Esophagus squamous epithelium (tissue), 5 donors: ENCODE measurements around the gene AASDHPPT. TPM values are rescaled to one million over a fixed set of nuclear protein-coding genes. Genes with fewer than 3 reads are reported as not detected.

Experiments used
- DNase-seq: peaks from one replicate; lab custom pipeline; 2025; lab: John Stamatoyannopoulos, UW
- H3K27ac ChIP-seq, 4 donors: fragments of 200-600 bp; sonication (generic); one replicate each; pipeline ENCODE4 v1.5.1; 2016 to 2019; ENCODE audit warnings: mild to moderate bottlenecking in 1 of 4
- H3K27me3 ChIP-seq, 4 donors: fragments of 200-600 bp; sonication (generic); 1 replicate in 3 of 4; 2 replicates in 1 of 4; pipeline versions ENCODE4 v1.5.1 to v1.6.0; 2017 to 2021; ENCODE audit warnings: antibody characterized with exemption in 1 of 4
- H3K36me3 ChIP-seq, 3 donors: fragments of 200-600 bp; sonication (generic); one replicate each; pipeline ENCODE4 v1.5.1; 2016 to 2019
- H3K4me1 ChIP-seq, 3 donors: fragments of 200-600 bp; sonication (generic); one replicate each; pipeline ENCODE4 v1.5.1; 2017 to 2019
- H3K4me3 ChIP-seq, 4 donors: fragments of 200-600 bp; sonication (generic); 1 replicate in 3 of 4; 2 replicates in 1 of 4; pipeline ENCODE4 v1.5.1; 2016 to 2019; ENCODE audit warnings: mild to moderate bottlenecking in 2 of 4, moderate library complexity in 1 of 4
- H3K9me3 ChIP-seq, 3 donors: fragments of 200-600 bp; sonication (generic); one replicate each; pipeline ENCODE4 v1.5.1; 2016 to 2019
- POLR2A ChIP-seq, 4 donors: fragments of 450-650 bp; IDR thresholded peaks; one replicate each; pipeline ENCODE4 v1.6.1; 2017; ENCODE audit warnings: antibody characterized with exemption in 4 of 4, mild to moderate bottlenecking in 4 of 4, moderate library complexity in 3 of 4
- WGBS, 2 donors: methylation state at CpG; one replicate each; pipeline ENCODE4 v1.1.5; 2018; 5-methylcytosine and 5-hydroxymethylcytosine counted together
- intact Hi-C: fragments of 100-400 bp; cut with DNase I; formaldehyde crosslinking; loops from one replicate; pipeline ENCODE4 v1.15.0; 2022
- total RNA-seq, 4 donors: library from RNA; depleted of rRNA; stranded (reverse); fragments of >200 nt; gene quantifications; one replicate each; pipeline ENCODE4 v1.1.0, GENCODE V29; 2016
- TF ChIP-seq, protein P1 (sequence below), 6 experiments: fragments of 450-650 bp in 4 of 6; fragments of 200-600 bp in 2 of 6; sonication (generic) in 2 of 6; IDR thresholded peaks; one replicate each; pipeline ENCODE4 v1.5.1; 2016 to 2019; ENCODE audit warnings: antibody characterized with exemption in 6 of 6, mild to moderate bottlenecking in 4 of 6, moderate library complexity in 4 of 6
- donor health status: DM: yes; HTN: yes; CAD: no.

The AASDHPPT gene
- total RNA-seq, 4 donors from 2014 or later, result 21.7 to 41.6 (median 33.1) TPM

DNA sequence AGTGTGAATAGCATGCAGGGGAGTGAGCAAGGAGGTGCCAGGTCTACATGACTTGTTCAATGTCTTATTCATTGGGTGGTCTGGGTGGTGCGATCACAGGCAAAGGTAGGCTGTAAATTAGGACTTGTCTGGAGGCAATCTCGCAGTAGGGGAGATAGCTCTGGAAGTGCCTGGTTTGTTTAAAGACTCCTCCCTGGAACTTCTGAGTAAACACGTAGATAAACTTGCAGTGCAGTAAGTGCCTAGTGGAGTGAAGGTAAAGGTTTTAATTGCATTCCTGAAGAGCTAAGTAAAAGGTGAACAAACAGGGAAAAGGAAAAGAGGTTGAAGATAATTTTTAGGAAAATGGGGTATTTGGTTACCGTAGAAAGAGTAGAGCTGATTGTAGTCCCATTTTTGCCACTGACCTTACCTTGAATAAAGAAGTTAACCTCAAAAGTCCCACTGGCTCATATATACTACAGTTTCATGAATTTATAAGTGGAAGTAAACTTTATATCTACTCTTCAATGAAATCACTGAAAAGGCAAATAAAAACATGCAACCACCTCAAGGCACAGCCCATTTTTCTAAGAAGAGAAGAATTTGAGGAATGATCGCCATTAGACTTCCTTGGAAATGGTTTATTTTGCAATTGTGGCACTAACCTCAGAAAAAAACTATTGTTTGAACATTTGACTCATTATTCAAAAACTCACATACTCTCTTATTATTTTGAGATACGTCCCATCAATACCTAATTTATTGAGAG lies 44.3 kb downstream of the AASDHPPT start:
- 60 to 63% methylated on average over 6 of the region's 6 CpGs for WGBS, 2 donors
- intact Hi-C loops, result no loop called here
- TF ChIP-seq, protein P1, sequence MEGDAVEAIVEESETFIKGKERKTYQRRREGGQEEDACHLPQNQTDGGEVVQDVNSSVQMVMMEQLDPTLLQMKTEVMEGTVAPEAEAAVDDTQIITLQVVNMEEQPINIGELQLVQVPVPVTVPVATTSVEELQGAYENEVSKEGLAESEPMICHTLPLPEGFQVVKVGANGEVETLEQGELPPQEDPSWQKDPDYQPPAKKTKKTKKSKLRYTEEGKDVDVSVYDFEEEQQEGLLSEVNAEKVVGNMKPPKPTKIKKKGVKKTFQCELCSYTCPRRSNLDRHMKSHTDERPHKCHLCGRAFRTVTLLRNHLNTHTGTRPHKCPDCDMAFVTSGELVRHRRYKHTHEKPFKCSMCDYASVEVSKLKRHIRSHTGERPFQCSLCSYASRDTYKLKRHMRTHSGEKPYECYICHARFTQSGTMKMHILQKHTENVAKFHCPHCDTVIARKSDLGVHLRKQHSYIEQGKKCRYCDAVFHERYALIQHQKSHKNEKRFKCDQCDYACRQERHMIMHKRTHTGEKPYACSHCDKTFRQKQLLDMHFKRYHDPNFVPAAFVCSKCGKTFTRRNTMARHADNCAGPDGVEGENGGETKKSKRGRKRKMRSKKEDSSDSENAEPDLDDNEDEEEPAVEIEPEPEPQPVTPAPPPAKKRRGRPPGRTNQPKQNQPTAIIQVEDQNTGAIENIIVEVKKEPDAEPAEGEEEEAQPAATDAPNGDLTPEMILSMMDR (IDR thresholded peaks at IDR 0.05), result no peak
- TF ChIP-seq POLR2A (IDR thresholded peaks at IDR 0.05), result no peak

DNA sequence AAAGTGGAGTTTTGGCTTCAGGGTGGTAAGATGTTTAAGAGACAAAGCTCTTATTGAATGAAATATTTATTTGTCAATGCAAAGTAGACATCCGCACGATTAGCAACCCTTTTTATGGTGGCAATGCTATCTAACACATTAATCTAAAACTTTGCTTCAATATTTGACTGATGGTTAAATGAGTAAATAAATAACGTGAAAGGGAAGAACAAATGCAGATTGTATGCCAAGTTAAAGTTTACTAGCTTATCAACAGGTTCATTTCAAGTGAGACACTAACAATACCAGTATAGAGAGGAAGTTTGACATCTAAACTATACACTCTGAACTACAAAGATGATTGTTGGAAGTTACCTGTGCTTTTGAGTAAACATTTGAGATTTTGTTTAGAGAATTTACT lies 50.1 kb downstream of the AASDHPPT start:
- H3K27me3 ChIP-seq, result peaks cover 0 to 4% (median 0%) of the 10 kb centered on the region in 4 donors
- H3K4me1 ChIP-seq, result no peaks in the 10 kb centered on the region
- DNase-seq, result no peak
- H3K27ac ChIP-seq, result no peak overlapping the region
- 49 to 51% methylated on average over 3 of the region's 3 CpGs for WGBS, 2 donors
- no peak overlapping the region for H3K4me3 ChIP-seq
- no peak for TF ChIP-seq POLR2A (IDR thresholded peaks at IDR 0.05)
- TF ChIP-seq, protein P1 (IDR thresholded peaks at IDR 0.05), result no peak
- H3K36me3 ChIP-seq, result no peaks in the 10 kb centered on the region
- intact Hi-C loops, result no loop called here
- no peaks in the 10 kb centered on the region for H3K9me3 ChIP-seq

More for the DNA sequence above, 44.3 kb downstream of the AASDHPPT start:
- DNase-seq, result no peak
- no peaks in the 10 kb centered on the region for H3K36me3 ChIP-seq
- no peak overlapping the region for H3K27ac ChIP-seq
- H3K27me3 ChIP-seq, result no peaks in the 10 kb centered on the region
- H3K9me3 ChIP-seq, result no peaks in the 10 kb centered on the region
- no peak overlapping the region for H3K4me3 ChIP-seq
- no peaks in the 10 kb centered on the region for H3K4me1 ChIP-seq

DNA sequence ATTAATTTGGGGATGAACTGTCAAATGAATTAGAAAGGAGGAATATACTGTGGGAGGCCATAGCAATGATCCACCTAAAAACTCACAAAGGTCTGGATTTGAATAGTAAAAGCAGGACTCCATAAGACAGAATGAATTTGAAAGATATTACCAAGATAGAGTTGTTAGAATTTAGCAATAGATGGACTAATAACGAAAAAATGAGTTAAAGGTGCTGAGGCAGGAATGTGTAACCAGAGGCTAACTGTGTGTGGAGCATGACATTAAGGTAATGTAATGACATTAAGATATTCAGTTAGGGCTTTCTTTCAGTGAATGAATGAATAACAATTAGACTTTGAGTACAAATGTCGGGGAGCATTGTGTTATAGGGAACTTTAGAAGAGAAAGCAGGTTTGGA lies 51.3 kb downstream of the AASDHPPT start:
- Histone ChIP-seq H3K4me1 (no peaks in the 10 kb centered on the region), H3K9me3 (no peaks in the 10 kb centered on the region), H3K4me3 (no peak overlapping the region), H3K36me3 (no peaks in the 10 kb centered on the region), H3K27ac (no peak overlapping the region), H3K27me3 (peaks cover 0 to 4% (median 0%) of the 10 kb centered on the region in 4 donors)
- no peak for DNase-seq
- intact Hi-C loops, result no loop called here
- TF ChIP-seq POLR2A (IDR thresholded peaks at IDR 0.05), result no peak
- TF ChIP-seq, protein P1 (IDR thresholded peaks at IDR 0.05), result no peak
- 70 to 79% methylated on average over 2 of the region's 2 CpGs for WGBS, 2 donors

DNA sequence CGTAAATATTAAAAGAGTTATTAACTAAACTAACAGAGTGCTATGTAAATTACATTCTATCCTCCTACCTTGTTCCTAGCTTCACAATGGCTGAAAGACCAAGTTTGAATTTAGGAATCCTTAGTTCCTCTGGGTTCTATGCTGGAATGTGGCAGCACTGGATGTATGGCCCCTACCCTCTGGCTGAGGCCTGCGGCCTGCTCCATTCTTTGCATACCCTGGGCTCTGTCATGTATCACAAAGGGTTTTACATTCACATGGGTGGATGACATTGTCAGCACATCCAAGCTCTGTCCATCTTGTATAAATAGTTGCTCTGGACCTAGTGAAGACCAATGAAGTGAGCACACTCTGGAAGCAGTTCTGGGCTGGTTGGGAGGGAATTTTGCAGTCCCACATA lies 54.5 kb downstream of the AASDHPPT start:
- no peak for DNase-seq
- WGBS, 2 donors, result 90 to 96% methylated on average over 2 of the region's 2 CpGs
- no peaks in the 10 kb centered on the region for H3K9me3 ChIP-seq
- no peaks in the 10 kb centered on the region for H3K4me1 ChIP-seq
- intact Hi-C loops, result no loop called here
- H3K27me3 ChIP-seq, result peaks cover 0 to 4% (median 0%) of the 10 kb centered on the region in 4 donors
- no peak overlapping the region for H3K4me3 ChIP-seq
- TF ChIP-seq POLR2A (IDR thresholded peaks at IDR 0.05), result no peak
- H3K36me3 ChIP-seq, result no peaks in the 10 kb centered on the region
- no peak overlapping the region for H3K27ac ChIP-seq

DNA sequence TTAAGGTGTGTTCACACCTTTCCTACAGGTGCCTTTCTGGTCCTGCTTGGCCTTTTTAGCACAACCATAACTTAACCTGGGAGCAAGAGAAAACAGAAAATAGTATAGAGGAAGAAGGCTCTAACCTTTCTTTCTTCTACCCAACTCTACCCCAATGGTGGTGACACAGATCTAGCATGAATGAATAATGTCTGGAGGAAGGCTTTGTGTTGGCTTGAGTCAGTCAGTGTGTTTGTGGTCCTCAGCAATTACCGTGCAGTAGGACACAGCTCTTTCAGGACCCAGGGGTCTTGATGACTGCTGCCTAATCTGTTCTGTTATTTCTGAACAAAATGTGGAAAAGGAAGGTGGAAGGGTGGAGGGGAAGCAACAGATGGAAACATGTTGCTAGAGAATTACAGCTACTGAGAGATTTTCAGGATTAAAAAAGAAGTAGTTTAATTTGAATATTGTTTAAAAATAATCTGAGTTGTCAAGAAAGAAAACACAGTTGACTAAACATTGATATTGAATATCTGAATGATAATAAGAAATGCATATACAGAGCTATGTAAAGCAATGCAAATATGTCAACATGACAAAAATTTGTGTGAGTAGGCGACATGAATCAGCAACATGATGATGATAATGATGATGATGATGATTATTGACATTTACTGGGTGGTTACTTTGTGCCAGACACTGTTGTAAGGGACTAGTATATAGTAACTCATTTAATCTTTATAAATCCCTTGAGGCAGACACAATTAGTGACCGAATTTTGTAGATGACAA lies 55.3 kb downstream of the AASDHPPT start:
- intact Hi-C loops, result no loop called here
- H3K27ac ChIP-seq, result no peak overlapping the region
- H3K27me3 ChIP-seq, result peaks cover 0 to 4% (median 0%) of the 10 kb centered on the region in 4 donors
- no peak for DNase-seq
- H3K36me3 ChIP-seq, result no peaks in the 10 kb centered on the region
- no peaks in the 10 kb centered on the region for H3K4me1 ChIP-seq
- no peak for TF ChIP-seq POLR2A (IDR thresholded peaks at IDR 0.05)
- H3K4me3 ChIP-seq, result no peak overlapping the region
- 64 to 76% methylated on average over 3 of the region's 3 CpGs for WGBS, 2 donors
- no peaks in the 10 kb centered on the region for H3K9me3 ChIP-seq

DNA sequence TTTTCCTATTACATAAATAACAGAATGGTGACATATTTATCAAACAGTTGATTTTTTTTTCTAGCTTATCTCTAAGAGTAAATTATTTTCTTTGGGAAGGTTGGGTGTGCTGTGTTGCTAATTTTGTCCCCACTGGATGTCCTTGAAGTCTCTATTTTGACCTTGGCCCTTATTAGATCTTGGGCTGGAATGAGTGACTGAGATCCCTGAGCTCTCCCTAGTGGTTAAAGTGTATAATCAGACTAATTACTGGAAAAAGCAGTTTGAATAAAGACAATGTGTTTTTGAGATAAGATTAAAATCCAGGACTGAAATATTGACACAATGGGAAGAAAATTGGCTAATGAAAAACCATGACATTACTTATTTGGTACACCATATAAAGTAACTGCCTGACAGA lies 56.1 kb downstream of the AASDHPPT start:
- intact Hi-C loops, result no loop called here
- Histone ChIP-seq H3K4me1 (no peaks in the 10 kb centered on the region), H3K9me3 (no peaks in the 10 kb centered on the region), H3K27me3 (peaks cover 0 to 4% (median 0%) of the 10 kb centered on the region in 4 donors), H3K36me3 (no peaks in the 10 kb centered on the region), H3K27ac (no peak overlapping the region), H3K4me3 (no peak overlapping the region)
- DNase-seq, result no peak
- TF ChIP-seq POLR2A (IDR thresholded peaks at IDR 0.05), result no peak
- TF ChIP-seq, protein P1 (IDR thresholded peaks at IDR 0.05), result no peak
